C4-2B (cell line): ENCODE results near the gene NRG2.

Experiments used
- H3K27ac ChIP-seq: fragments of 450-650 bp; 2 replicates; pipeline ENCODE4 v1.5.1; 2017
- CTCF ChIP-seq: fragments of 450-650 bp; conservative IDR thresholded peaks from 2 replicates; pipeline ENCODE4 v1.5.1; 2017; ENCODE audit warnings: mild to moderate bottlenecking
- ZFX ChIP-seq: fragments of 450-650 bp; IDR thresholded peaks from 2 replicates; pipeline ENCODE4 v1.6.1; 2017

Gene NRG2

GRCh38 chr5:140054086-140054689 lies 11.1 kb upstream of the NRG2 start:
- no peak overlapping the region for H3K27ac ChIP-seq
- TF ChIP-seq ZFX: no peak
- no peak for TF ChIP-seq CTCF

GRCh38 chr5:140051950-140052349 lies 8.9 kb upstream of the NRG2 start:
- TF ChIP-seq ZFX (no peak), CTCF (no peak)
- H3K27ac ChIP-seq: no peak overlapping the region

- TF ChIP-seq ZFX: no peak
- no peak for TF ChIP-seq CTCF
- no peak overlapping the region for H3K27ac ChIP-seq
Observed at GRCh38 chr5:140049713-140050112, 6.6 kb upstream of the NRG2 start.

- no peak for TF ChIP-seq ZFX
- TF ChIP-seq CTCF: no peak
- H3K27ac ChIP-seq: no peak overlapping the region
Observed at GRCh38 chr5:140049205-140049604, 6.1 kb upstream of the NRG2 start.

GRCh38 chr5:140044041-140044440 lies 942 bp upstream of the NRG2 start:
- TF ChIP-seq ZFX: no peak
- no peak for TF ChIP-seq CTCF
- no peak overlapping the region for H3K27ac ChIP-seq

GRCh38 chr5:140043508-140043872 lies 391 bp upstream of the NRG2 start:
- no peak overlapping the region for H3K27ac ChIP-seq
- TF ChIP-seq CTCF (peak; percentile 35), ZFX (no peak)

GRCh38 chr5:140042393-140042642 lies 781 bp downstream of the NRG2 start:
- no peak overlapping the region for H3K27ac ChIP-seq

More at GRCh38 chr5:140042393-140042642, 781 bp downstream of the NRG2 start:
- TF ChIP-seq ZFX (no peak), CTCF (no peak)
